OCI-LY1 (cell line): ENCODE data around the gene CPNE8.

Source experiments
- CTCF ChIP-seq: fragments of 200-600 bp; sonication (generic), shearing (Covaris generic); IDR thresholded peaks from 2 replicates; pipeline ENCODE4 v1.5.1; 2017; ENCODE audit warnings: mild to moderate bottlenecking, antibody characterized with exemption, low read length, moderate library complexity, mixed read lengths
- EZH2 ChIP-seq: fragments of 200-600 bp; sonication (generic), shearing (Covaris generic); IDR thresholded peaks from 2 replicates; pipeline ENCODE4 v1.8.0; 2017; ENCODE audit warnings: borderline replicate concordance, mixed run types, mild to moderate bottlenecking, antibody characterized with exemption, low read length, moderate library complexity, mixed read lengths

GRCh38 chr12:38629064-38629463 is 276.3 kb downstream of the CPNE8 start:
- TF ChIP-seq EZH2: no peak
- no peak for TF ChIP-seq CTCF
